HAP-1 (cell line): ENCODE results near the gene ACTA1.
"Not testable (repeated sequence)": the region's sequence is repeated elsewhere in the genome, so short reads cannot be mapped to it uniquely, and the experiment has no call there.

ENCODE experiments used
- DNase-seq, 2 experiments: peaks; one replicate each; pipeline ENCODE4 v3.0.0-alpha.2; 2016 to 2020; ENCODE audit warnings: low spot score in 2 of 2
- H3K27me3 ChIP-seq: fragments of 250-450 bp; sonication (Bioruptor Pico); 2 replicates; pipeline ENCODE4 v1.5.1; 2020; ENCODE audit warnings: low read depth, mild to moderate bottlenecking, moderate library complexity
- H3K36me3 ChIP-seq: fragments of 250-450 bp; sonication (Bioruptor Pico); replicated peaks from 2 replicates; pipeline ENCODE4 v1.5.1; 2020; ENCODE audit warnings: mild to moderate bottlenecking
- H3K4me1 ChIP-seq: fragments of 250-450 bp; sonication (Bioruptor Pico); 2 replicates; pipeline ENCODE4 v1.5.1; 2020; ENCODE audit warnings: mild to moderate bottlenecking
- H3K4me3 ChIP-seq: fragments of 250-450 bp; sonication (Bioruptor Pico); 2 replicates; pipeline ENCODE4 v1.5.1; 2020; ENCODE audit warnings: mild to moderate bottlenecking, moderate library complexity
- H3K9me3 ChIP-seq: fragments of 250-450 bp; sonication (Bioruptor Pico); 2 replicates; pipeline ENCODE4 v1.5.1; 2020; ENCODE audit warnings: mild to moderate bottlenecking, moderate library complexity
- in situ Hi-C: fragments of 300-500 bp; cut with MboI; formaldehyde crosslinking; loops from 3 replicates; pipeline ENCODE4 v1.14.3; 2020; ENCODE audit warnings: low sequenced_read_pairs, inconsistent platforms, mixed read lengths

ACTA1 gene

DNA sequence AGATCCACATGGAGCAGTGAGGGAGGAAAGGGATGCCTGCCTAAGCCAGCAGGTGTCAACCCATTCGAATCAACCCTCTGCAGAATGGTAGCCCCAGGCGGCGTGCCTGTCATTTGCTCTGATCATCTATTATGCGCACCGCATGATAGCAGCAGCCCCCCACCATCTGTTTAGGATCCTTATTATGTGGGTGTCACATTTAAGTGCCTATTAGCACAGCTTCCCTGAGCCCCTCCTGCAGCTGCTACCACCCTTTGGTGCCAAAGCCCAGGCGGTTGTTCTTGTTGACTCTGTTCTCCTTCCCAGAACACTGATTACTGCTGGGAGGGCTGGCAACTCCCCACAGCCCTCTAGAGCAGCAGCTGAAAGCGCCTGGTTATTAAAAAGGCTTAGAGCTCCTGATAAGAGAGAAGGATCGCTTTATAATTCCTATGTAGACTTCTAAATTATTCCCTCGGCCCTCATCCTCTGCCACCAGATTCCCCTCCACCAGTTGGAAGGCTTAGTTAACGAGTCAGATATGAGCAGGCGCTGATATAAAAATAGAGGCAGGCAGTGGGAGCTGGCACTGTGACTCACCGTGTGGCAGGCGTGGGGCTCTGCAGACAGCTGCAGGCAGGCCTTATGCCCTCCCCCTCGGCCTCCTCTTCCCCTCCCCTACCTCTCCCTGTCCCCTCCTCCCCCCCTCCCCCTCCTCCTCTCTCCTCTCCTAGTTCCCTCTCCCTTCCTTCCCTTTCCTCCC is 23.0 kb downstream of the ACTA1 start:
- no peak overlapping the region for H3K4me3 ChIP-seq
- no peaks in the 10 kb centered on the region for H3K9me3 ChIP-seq
- peak in 1 of 2 experiments; percentile 41 for DNase-seq
- no peaks in the 10 kb centered on the region for H3K27me3 ChIP-seq
- no peaks in the 10 kb centered on the region for H3K4me1 ChIP-seq
- H3K36me3 ChIP-seq, result no peaks in the 10 kb centered on the region
- in situ Hi-C loops, result no loop called here

GRCh38 chr1:229410370-229410691 is 23.6 kb downstream of the ACTA1 start:
- Histone ChIP-seq H3K4me3 (no peak overlapping the region), H3K4me1 (no peaks in the 10 kb centered on the region), H3K9me3 (no peaks in the 10 kb centered on the region), H3K36me3 (no peaks in the 10 kb centered on the region), H3K27me3 (no peaks in the 10 kb centered on the region)
- DNase-seq, result no peak
- in situ Hi-C loops, result no loop called here

GRCh38 chr1:229409616-229410369 is 24.1 kb downstream of the ACTA1 start:
- Histone ChIP-seq H3K4me1 (no peaks in the 10 kb centered on the region), H3K9me3 (no peaks in the 10 kb centered on the region), H3K4me3 (no peak overlapping the region), H3K27me3 (no peaks in the 10 kb centered on the region), H3K36me3 (no peaks in the 10 kb centered on the region)
- in situ Hi-C loops, result no loop called here
- DNase-seq, result no peak

GRCh38 chr1:229408458-229409037 is 25.3 kb downstream of the ACTA1 start:
- in situ Hi-C loops, result no loop called here
- no peaks in the 10 kb centered on the region for H3K27me3 ChIP-seq

GRCh38 chr1:229407206-229408026 is 26.5 kb downstream of the ACTA1 start:
- in situ Hi-C loops, result no loop called here
- H3K36me3 ChIP-seq, result no peaks in the 10 kb centered on the region

More at GRCh38 chr1:229408458-229409037, 25.3 kb downstream of the ACTA1 start:
- Histone ChIP-seq H3K4me3 (no peak overlapping the region), H3K9me3 (no peaks in the 10 kb centered on the region), H3K36me3 (no peaks in the 10 kb centered on the region), H3K4me1 (no peaks in the 10 kb centered on the region)
- DNase-seq, result no peak

GRCh38 chr1:229406798-229407197 is 27.1 kb downstream of the ACTA1 start:
- H3K4me1 ChIP-seq, result no peaks in the 10 kb centered on the region
- DNase-seq, result no peak
- H3K36me3 ChIP-seq, result no peaks in the 10 kb centered on the region
- no peak overlapping the region for H3K4me3 ChIP-seq
- no peaks in the 10 kb centered on the region for H3K9me3 ChIP-seq
- in situ Hi-C loops, result no loop called here
- peaks cover 2% of the 10 kb centered on the region; the same call in 1 of the 2 replicates for H3K27me3 ChIP-seq

More at GRCh38 chr1:229407206-229408026, 26.5 kb downstream of the ACTA1 start:
- no peaks in the 10 kb centered on the region for H3K27me3 ChIP-seq
- DNase-seq, result no peak
- no peaks in the 10 kb centered on the region for H3K4me1 ChIP-seq
- H3K4me3 ChIP-seq, result no peak overlapping the region
- no peaks in the 10 kb centered on the region for H3K9me3 ChIP-seq

DNA sequence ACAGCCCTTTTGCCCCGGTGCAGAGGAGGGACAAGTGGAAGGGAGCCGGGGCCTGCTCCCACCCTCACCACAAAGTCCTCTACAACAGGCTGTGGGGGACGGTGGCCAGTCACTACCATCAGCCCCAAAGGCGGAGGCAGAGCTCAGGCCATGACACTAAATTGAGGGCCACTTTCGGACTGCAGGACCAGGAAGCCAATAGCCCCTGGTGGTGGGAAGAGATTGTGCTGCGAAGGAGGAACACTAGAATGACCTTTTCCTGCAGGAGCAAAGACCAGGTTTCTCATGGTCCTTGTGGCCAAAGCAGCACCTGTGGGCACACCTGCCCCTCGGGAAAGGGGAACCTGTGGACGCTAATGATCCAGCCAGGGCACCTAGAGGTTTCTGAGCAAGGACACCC is 30.3 kb downstream of the ACTA1 start:
- no peak for DNase-seq
- in situ Hi-C loops, result no loop called here
- H3K9me3 ChIP-seq, result no peaks in the 10 kb centered on the region

GRCh38 chr1:229402993-229403392 is 30.9 kb downstream of the ACTA1 start:
- in situ Hi-C loops, result no loop called here
- Histone ChIP-seq H3K36me3 (no peaks in the 10 kb centered on the region), H3K4me3 (no peak overlapping the region), H3K4me1 (no peaks in the 10 kb centered on the region), H3K9me3 (no peaks in the 10 kb centered on the region), H3K27me3 (peaks cover 5% of the 10 kb centered on the region; the same call in 1 of the 2 replicates)
- no peak for DNase-seq

More for the DNA sequence above, 30.3 kb downstream of the ACTA1 start:
- H3K4me1 ChIP-seq, result no peaks in the 10 kb centered on the region
- H3K27me3 ChIP-seq, result peaks cover 5% of the 10 kb centered on the region; the same call in 1 of the 2 replicates
- H3K4me3 ChIP-seq, result no peak overlapping the region
- H3K36me3 ChIP-seq, result no peaks in the 10 kb centered on the region

DNA sequence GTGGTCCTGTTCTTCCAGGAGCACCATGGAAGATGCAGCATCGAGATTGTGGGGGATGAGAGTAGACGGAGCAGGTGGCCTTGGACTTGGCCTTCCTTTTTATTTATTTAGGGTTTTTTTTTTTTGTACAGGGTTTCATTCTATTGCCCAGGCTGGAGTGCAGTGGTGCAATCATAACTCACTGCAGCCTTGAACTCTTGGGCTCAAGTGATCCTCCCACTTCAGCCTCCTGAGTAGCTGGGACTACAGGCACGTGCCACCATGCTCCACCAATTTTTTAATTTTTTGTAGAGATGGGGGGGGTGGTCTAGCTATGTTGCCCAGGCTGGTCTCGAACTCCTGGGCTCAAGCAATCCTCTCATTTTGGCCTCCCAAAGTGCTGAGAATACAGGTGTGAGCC is 31.6 kb downstream of the ACTA1 start:
- H3K4me3 ChIP-seq, DNase-seq, H3K27me3 ChIP-seq, in situ Hi-C loops, H3K36me3 ChIP-seq, H3K4me1 ChIP-seq, H3K9me3 ChIP-seq: not testable (repeated sequence)

- Histone ChIP-seq H3K4me1 (no peaks in the 10 kb centered on the region), H3K9me3 (no peaks in the 10 kb centered on the region), H3K4me3 (no peak overlapping the region), H3K27me3 (peaks cover 5% of the 10 kb centered on the region; the same call in 1 of the 2 replicates), H3K36me3 (no peaks in the 10 kb centered on the region)
- no peak for DNase-seq
- in situ Hi-C loops, result no loop called here
Measured at GRCh38 chr1:229397762-229398161, 36.1 kb downstream of the ACTA1 start.

GRCh38 chr1:229396585-229397206 is 37.2 kb downstream of the ACTA1 start:
- DNase-seq, result no peak
- no peaks in the 10 kb centered on the region for H3K4me1 ChIP-seq
- H3K4me3 ChIP-seq, result no peak overlapping the region
- in situ Hi-C loops, result no loop called here
- no peaks in the 10 kb centered on the region for H3K9me3 ChIP-seq
- H3K36me3 ChIP-seq, result no peaks in the 10 kb centered on the region
- peaks cover 2% of the 10 kb centered on the region; the same call in 1 of the 2 replicates for H3K27me3 ChIP-seq

- H3K27me3 ChIP-seq, H3K4me1 ChIP-seq, H3K9me3 ChIP-seq, DNase-seq, in situ Hi-C loops, H3K36me3 ChIP-seq, H3K4me3 ChIP-seq: not testable (repeated sequence)
Measured at GRCh38 chr1:229394517-229394916, 39.4 kb downstream of the ACTA1 start.

DNA sequence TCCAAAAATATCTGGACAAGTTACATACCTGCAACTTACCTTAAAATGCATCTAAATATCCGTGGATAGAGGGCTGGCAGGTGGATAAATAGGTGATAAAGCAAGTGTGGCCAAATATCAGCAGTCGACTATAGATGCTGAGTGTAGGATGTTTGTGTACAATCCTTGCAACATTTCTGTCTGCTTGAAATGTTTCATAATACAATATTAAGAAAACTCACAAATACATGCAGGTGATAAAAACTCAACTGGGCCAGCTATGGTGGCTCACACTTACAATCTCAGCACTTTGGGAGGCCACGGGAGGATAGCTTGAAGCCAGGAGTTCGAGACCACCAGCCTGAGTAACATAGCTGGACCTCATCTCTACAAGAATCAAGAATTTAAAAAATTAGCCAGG is 41.0 kb downstream of the ACTA1 start:
- Histone ChIP-seq H3K4me3 (no peak overlapping the region), H3K4me1 (no peaks in the 10 kb centered on the region), H3K9me3 (no peaks in the 10 kb centered on the region), H3K36me3 (no peaks in the 10 kb centered on the region), H3K27me3 (no peaks in the 10 kb centered on the region)
- in situ Hi-C loops, result no loop called here
- DNase-seq, result no peak
